HCT116 (cell line): ENCODE results near the gene NCAPH2.

ENCODE experiments used
- EZH2 ChIP-seq: fragments of 200-600 bp; sonication (generic); IDR thresholded peaks from 2 replicates; pipeline ENCODE4 v1.6.1; 2017; ENCODE audit warnings: antibody characterized with exemption, mixed run types
- EZH2phosphoT487 ChIP-seq: fragments of 200-600 bp; IDR thresholded peaks from 2 replicates; pipeline ENCODE4 v1.6.1; 2018; ENCODE audit warnings: antibody characterized with exemption, borderline replicate concordance
- POLR2A ChIP-seq: IDR thresholded peaks from 2 replicates; pipeline ENCODE4 v1.7.0; 2011; ENCODE audit warnings: borderline replicate concordance; ENCODE audit not compliant: insufficient read depth, insufficient read length; ENCODE audit errors: extremely low read depth
- POLR2AphosphoS5 ChIP-seq: IDR thresholded peaks from 2 replicates; pipeline ENCODE4 v1.6.1; 2011; ENCODE audit warnings: mild to moderate bottlenecking, low read depth, low read length, moderate library complexity
- RAD21 ChIP-seq: IDR thresholded peaks from 2 replicates; pipeline ENCODE4 v1.6.1; 2012; ENCODE audit warnings: low read depth, mild to moderate bottlenecking
- SIN3A ChIP-seq: IDR thresholded peaks from 2 replicates; pipeline ENCODE4 v1.6.1; 2012; ENCODE audit warnings: low read depth
- SRF ChIP-seq: IDR thresholded peaks from 2 replicates; pipeline ENCODE4 v1.6.1; 2012; ENCODE audit warnings: low read depth
- TF ChIP-seq, protein P1 (sequence below), 3 experiments: fragments of 200-600 bp in 1 of 3; sonication (generic) in 1 of 3; IDR thresholded peaks in 2 of 3; conservative IDR thresholded peaks in 1 of 3; 2 replicates each; pipeline ENCODE4 v1.5.1; 2012 to 2017; ENCODE audit warnings: low read depth in 2 of 3, low read length in 2 of 3, antibody characterized with exemption in 1 of 3, borderline replicate concordance in 1 of 3, control low read depth in 1 of 3, mild to moderate bottlenecking in 1 of 3, mixed read lengths in 1 of 3, mixed run types in 1 of 3, moderate library complexity in 1 of 3; ENCODE audit not compliant: insufficient read depth in 1 of 3

DNA sequence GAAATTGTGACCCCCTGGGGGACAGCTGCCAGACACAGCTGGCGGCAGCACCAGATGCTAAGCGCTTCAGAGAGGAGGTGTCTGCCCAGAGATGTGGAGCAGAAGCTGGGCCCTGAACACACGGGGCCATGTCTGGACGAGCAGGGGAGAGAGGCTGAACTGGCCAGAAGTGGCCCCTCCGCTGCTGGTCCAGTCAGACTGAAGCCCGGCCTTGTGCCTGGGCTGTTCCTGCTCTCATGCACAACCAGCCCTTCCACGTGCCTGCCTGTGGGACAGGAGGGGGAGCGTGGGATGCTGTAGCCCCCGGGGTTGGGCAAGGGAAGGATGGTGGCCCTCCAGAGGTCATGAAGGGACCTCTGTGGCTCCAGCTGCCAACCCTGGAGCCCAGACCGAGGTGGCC is 24.9 kb upstream of the NCAPH2 start:
- TF ChIP-seq SIN3A (no peak), EZH2 (no peak), POLR2AphosphoS5 (no peak), POLR2A (no peak), EZH2phosphoT487 (no peak), SRF (no peak), RAD21 (no peak)
- TF ChIP-seq, protein P1, sequence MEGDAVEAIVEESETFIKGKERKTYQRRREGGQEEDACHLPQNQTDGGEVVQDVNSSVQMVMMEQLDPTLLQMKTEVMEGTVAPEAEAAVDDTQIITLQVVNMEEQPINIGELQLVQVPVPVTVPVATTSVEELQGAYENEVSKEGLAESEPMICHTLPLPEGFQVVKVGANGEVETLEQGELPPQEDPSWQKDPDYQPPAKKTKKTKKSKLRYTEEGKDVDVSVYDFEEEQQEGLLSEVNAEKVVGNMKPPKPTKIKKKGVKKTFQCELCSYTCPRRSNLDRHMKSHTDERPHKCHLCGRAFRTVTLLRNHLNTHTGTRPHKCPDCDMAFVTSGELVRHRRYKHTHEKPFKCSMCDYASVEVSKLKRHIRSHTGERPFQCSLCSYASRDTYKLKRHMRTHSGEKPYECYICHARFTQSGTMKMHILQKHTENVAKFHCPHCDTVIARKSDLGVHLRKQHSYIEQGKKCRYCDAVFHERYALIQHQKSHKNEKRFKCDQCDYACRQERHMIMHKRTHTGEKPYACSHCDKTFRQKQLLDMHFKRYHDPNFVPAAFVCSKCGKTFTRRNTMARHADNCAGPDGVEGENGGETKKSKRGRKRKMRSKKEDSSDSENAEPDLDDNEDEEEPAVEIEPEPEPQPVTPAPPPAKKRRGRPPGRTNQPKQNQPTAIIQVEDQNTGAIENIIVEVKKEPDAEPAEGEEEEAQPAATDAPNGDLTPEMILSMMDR (IDR thresholded peaks at IDR 0.05 in 2 of 3, conservative IDR thresholded peaks at IDR 0.05 in 1 of 3; ENCODE audit: borderline replicate concordance in 1 of 3, insufficient read depth in 1 of 3, low read depth in 2 of 3, low read length in 2 of 3): no peak
